ENCODE results near the gene MSMB.

GRCh38 chr10:46004963-46005362 is 41.1 kb downstream of the MSMB start:
- TF ChIP-seq CTCF (IDR thresholded peaks at IDR 0.05) (no peak), POLR2AphosphoS5 (IDR thresholded peaks at IDR 0.05) (no peak)
